Stimulated activated CD8-positive, alpha-beta memory T cell treated with anti-CD3 and anti-CD28 coated beads, Interleukin-7, amount 100 ng/mL, for 1 hour (primary cell): ENCODE data around the gene TAOK1.
"Not testable (repeated sequence)": the region's sequence is repeated elsewhere in the genome, so short reads cannot be mapped to it uniquely, and the experiment has no call there.

Experiments used
- DNase-seq, 2 donors: peaks; one replicate each; pipeline ENCODE4 v3.0.0-alpha.2; 2020; ENCODE audit warnings: low read depth in 2 of 2

The TAOK1 gene

DNA sequence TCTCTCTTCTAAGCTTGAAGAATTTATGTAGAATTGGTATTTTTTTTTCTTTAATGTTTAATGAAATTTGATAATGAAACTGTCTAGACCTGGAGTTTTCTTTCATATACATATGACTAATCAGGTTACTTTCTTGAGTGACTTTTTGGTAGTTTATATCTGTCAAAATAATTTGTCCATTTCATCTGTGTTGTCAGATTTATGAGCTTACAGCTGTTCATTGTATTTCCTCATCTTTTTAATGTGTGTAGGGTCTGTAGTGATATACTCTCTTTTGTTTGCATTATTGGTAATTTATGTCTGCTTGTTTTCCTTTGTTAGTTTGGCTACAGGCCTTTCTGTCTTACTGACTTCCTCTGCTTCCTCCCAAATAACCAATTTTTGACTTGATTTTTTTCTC is 55.7 kb downstream of the TAOK1 start:
- DNase-seq = no peak

DNA sequence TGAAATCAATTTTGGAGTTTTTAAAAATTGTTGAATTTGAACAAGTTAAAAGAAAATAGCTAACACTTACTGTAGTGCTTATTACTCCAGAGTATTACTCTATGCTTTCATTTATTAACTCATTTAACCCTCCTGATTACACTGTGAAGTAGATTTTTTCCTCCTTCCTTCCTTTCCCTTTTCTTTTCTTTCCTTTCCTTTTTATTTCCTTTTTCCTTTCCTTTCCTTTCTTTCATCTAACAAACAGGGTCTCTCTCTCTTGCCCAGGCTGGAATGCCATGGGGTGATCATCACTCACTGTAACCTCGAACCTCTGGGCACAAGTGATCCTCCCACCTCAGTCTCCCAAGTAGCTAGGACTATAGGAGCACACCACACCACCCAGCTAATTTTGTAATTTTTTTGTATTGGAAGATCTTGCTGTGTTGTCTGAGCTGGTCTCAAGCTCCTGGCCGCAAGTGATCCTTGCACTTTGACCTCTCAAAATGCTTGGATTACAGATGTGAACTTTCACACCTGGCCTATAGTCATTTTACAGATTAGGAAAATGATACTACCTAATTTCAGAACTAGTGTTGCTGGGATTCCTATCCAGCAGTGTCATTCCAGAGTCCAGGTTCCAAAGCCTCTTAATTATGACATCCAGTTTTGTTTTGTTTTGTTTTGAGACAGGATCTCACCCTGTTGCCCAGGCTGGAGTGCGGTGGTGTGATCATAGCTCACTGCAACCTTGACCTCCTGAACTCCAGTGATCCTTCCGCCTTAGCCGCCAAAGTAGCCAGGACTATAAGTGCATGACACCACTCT is 59.9 kb downstream of the TAOK1 start:
- DNase-seq = no peak

DNA sequence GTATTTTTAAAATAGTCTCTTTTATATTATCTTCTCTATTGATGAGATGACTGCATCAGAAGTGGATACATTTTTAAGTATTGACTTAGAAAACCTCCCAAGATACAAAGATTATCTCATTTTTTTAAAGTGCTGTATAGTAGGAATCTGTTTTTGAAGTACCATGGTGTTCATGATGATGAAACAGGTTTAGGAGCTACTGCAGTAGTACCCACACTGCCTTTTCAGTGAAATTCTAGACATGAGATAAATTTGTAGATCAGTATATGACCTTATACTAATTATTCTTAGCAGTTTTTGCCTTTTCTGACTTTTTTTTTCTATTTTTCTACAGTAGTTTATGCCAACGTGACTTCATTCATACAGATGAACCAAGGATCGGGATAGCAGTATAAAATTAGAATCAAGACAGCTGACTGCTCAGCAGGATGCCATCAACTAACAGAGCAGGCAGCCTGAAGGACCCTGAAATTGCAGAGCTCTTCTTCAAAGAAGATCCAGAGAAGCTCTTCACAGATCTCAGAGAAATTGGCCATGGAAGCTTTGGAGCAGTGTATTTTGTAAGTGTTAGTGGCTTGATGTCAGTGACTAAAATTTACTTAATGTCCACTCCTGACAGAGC is 61.1 kb downstream of the TAOK1 start:
- no peak for DNase-seq

DNA sequence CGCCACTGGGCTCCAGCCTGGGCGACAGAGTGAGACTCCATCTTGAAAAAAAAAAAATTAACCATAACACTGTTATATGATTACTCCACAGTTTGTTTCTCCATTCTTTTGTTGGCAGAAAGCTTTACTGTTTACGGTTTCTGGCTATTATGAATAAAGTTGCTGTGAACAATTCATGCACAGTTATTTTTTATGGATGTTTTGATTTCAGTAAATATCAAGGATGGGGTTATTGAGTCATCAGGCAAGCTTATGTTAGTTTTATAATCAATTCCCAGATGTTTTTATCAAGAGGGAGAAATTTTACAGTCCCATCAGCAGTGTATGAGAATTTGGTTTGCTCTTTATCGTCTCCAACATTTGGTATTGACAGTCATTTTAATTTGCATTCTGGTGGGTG is 67.9 kb downstream of the TAOK1 start:
- DNase-seq = no peak

DNA sequence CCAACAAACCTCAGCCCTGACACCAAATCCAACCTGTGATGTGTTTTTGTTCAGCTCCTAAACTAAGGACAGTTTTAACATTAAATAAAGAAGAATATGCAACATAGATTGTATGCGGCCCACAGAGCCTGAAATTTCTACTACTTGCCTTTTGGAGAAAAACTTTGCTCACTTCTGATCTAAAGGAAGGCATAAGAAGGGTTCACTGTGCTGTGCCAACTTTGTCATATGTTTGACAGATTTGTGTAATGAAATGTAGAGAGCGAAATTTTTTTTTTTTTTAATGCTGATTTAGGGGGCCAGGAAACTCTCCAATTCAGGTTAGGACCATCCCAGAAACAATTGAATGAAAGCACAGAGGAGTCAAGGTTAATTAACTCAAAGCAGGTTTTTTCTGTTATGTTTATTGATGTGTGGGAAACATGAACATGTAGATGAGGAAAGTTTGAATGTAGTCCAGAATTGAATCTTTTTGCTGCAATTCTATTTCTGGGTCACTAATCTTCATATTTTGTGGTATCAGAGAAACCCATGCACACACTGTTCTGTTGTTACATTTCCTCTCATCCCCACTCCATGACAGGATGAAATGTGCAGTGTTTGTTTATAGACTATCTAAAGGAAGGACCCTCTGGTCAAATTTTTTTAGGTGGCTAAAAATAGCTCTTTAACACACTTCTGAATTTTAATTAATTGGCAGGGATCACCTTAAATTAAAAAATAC is 71.5 kb downstream of the TAOK1 start:
- DNase-seq = no peak

DNA sequence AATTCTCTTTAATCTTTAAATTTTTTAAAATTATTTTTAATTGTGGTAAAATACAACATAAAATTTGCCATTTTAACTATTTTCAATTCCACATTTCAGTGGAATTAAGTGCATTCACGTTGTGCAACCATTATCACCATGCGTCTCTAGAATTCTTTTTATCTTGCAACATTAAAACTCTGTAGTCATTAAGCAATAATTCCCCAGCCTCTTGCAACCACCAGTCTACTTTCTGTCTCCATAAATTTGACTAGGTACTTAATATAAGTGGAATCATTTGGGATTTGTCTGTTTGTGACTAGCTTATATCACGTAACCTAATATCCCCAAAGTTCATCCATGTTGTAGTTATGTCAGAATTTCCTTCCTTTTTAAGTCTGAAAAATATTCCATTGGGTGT is 79.1 kb downstream of the TAOK1 start:
- DNase-seq = no peak

DNA sequence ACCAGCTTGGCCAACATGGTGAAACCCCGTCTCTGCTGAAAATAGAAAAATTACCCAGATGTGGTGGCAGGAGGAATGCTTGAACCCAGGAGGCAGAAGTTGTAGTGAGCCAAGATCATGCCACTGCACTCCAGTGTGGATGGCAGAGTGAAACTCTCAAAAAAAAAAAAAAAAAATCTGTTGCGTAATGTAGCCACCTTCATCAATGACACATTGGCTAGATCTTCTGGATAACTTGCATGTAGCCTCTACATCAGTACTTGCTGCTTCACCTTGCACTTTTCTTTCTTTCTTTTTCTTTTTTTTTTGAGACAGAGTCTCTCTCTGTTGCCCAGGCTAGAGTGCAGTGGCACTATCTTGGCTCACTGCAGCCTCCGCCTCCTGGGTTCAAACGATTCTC is 83.3 kb downstream of the TAOK1 start:
- DNase-seq = not testable (repeated sequence)

DNA sequence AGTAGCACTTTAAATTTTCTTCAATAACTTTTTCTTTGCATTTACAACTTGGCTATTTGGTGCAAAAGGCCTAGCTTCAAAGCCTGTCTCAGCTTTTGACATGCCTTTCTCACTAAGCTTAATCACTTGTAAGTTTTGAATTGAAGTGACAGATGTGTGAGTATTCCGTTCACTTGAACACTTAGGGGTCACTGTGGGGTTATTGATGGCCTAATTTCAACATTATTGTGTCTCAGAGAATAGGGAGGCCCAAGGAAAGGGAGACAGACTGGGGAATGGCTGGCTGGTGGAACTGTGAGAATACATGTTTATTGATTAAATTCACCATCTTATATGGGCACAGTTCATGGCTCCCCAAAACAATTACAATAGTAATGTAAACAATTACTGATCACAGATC is 84.1 kb downstream of the TAOK1 start:
- no peak for DNase-seq

DNA sequence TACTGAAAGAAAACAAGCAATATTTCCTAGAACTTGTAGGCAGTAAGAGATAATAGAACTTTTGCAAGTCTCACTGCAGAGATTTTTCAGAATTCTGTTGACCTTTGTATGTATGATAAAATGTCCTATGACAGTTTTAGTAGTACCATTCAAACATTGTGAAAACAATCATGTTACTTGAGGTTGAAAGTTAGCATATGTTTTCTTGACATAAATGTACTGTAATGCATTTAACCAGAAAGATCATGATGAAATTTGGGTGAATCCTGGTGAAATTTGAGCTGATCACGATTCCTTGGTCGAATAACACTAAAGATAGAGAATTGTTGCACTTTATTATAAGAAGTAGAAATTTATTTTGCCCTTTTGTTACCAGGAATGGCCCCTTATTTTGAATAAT is 85.7 kb downstream of the TAOK1 start:
- no peak for DNase-seq

DNA sequence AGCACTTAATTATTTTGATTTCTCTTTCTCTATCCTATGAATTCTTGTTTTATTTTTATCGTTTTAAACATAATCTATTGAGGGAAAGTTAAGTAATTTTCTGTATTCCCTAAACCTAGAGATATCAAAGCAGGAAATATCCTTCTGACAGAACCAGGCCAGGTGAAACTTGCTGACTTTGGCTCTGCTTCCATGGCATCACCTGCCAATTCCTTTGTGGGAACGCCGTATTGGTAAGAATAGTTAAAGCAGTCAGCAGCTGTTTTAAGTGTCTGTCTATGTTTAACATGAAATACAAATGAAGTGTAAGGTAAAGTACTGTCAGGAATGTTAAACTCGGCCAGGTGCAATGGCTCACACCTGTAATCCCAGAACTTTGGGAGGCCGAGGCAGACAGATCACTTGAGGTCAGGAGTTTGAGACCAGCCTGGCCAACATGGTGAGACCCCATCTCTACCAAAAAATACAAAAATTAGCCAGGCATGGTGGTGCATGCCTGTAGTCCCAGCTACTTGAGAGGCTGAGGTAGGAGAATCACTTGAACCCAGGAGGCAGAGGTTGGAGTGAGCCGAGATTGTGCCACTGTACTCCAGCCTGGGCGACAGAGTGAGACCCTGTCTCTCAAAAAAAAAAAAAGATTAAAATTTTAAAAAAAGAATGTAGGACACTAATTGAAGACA is 90.2 kb downstream of the TAOK1 start:
- DNase-seq = not testable (repeated sequence)

DNA sequence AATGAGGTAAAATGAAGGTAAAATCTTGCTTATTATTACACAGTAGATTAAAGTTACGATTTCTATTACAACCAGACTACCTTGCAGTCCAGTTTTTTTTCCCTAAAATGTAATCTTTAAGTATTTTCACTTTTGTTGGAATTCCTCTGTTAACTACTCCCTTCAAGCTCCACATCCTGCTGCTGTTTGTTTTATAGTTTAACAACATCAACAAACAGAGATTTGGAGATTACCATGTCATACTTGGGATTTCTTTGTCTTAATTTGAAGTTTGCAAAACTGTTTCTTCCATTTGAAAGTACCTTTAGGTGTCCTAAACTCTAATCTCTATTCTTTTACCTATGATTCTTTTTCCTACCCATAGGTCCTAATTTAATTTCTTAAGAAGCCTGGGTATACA is 93.3 kb downstream of the TAOK1 start:
- no peak for DNase-seq

DNA sequence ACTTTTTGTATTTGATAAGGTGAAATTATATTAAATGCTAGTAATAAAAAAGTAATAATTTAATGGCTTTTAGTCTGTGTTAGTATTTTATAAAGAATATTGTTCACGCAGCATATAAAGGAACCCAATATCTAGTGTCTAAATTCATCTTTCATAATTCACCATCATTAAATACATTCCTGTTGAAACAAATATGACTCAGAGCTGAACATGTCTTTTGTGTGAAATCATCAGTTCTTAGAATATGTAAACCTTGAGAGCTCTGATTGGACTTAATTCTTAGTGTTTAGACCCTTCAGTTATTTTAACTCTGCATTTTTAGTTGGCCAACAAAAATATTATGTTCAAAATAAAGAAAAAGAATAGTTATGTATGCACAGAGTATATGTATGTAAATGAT is 104.8 kb downstream of the TAOK1 start:
- DNase-seq = no peak

DNA sequence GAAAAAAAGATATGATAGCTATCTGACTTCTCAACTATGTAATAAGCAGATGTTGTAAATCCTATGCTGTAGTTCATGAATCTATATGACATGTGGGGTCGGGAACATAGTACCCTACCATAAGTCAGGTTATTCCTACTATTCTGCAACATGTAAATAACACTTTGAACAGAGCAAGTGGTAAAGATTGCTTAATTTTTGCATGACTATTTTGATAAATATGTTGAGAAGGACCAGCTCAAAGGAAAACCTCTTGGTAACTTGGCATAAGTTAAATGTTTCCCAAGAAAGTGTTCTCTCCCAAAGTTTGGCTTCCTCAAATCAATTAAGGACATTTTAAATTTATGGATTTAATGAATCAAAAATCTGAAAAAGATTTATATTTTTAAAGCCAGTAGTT is 114.5 kb downstream of the TAOK1 start:
- no peak for DNase-seq

DNA sequence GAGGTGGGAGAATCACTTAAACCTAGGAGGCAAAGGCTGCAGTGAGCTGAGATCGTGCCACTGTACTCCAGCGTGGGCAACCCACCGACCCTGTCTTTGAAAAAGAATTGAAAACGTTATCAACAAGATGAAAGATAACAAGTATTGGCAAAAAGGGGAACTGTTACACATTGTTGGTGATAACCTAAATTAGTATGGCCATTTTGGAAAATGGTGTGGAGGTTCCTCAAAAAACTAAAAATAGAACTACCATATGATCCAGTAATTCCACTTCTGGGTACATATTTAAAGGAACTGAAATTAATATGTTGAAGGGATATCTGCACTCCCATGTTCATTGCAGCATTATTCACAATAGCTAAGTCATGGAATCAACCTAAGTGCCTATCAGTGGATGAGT is 115.7 kb downstream of the TAOK1 start:
- DNase-seq = no peak

DNA sequence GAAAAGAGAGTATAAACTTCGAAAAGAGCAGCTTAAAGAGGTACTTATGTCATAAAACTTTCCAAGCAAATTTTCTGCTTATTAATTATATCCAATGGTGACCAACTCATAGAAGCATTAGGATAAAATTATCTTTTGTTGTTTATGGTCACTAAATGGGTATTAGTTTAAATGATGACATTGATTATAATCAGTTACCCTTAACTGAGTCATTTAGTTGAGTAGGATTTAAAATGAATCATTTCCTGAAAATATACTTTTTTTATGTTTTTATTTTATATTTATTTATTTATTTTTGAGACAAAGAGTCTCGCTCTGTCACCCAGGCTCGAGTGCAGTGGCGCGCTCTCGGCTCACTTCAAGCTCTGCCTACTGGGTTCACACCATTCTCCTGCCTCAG is 120.8 kb downstream of the TAOK1 start:
- no peak for DNase-seq

DNA sequence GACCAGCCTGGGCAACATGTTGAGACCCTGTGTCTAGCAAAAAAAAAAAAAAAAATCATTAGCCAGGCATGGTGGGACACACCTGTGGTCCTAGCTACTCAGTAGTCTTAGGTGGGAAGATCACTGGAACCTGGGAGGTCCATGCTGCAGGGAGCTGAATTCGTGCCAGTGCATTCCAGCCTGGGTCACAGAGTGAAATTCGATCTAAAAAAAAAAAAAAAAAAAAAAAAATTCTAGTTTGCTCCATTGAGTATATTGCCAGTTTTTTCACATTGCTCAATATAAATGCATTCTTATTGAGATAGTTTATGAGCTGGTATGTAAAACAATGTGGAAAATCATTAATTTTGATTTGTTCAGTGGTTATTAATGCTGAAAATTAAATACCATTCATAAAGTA is 124.6 kb downstream of the TAOK1 start:
- no peak for DNase-seq

DNA sequence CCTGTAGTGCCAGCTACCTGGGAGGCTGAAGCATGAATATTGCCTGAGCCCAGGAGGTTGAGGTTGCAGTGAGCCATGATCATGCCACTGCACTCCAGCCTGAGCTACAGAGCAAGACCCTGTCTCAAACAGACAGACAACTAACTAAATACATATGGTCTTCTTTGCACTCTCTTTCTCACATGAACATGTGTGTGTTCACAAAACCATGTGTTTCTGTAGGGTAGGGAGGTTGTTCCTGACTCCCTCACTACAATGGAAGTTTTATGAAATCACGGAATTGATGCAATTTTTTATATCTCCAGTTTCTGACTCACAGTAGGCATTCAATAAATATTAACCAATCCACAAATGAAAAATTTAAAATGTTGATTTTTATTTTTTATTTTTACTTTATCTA is 128.2 kb downstream of the TAOK1 start:
- DNase-seq = no peak

DNA sequence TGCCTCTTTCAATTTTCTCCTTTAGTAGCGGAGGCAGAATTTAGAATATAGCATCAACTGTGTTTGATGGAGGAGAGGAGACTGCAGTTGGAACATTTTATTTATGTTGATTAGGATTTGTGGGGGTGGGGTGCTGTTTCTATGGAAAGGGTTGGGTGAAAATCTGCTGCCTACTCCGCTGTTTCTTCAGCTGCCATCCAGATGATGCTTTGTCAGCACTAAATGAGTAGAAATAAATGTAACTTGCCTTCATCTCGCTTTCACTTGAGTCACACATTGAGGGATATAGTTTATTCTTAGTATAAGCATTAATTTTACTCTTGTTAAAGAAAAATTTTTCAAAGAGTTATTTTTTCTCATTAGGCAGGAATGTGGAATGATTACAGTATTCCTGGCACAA is 134.5 kb downstream of the TAOK1 start:
- DNase-seq = no peak

DNA sequence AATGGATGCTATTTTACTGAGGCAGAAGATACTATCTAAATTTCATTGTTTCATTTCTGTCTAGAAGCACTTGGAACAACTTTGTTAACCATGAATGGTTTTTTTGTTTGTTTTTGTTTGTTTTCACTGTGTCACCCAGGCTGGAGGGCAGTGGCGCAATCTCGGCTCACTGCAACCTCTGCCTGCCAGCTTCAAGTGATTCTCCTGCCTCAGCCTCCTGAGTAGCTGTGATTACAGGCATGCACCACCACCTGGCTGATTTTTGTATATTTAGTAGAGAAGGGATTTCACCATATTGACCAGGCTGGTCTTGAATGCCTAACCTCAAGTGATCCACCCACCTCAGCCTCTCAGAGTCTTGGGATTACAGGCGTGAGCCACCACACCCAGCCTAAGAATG is 136.2 kb downstream of the TAOK1 start:
- DNase-seq = no peak

DNA sequence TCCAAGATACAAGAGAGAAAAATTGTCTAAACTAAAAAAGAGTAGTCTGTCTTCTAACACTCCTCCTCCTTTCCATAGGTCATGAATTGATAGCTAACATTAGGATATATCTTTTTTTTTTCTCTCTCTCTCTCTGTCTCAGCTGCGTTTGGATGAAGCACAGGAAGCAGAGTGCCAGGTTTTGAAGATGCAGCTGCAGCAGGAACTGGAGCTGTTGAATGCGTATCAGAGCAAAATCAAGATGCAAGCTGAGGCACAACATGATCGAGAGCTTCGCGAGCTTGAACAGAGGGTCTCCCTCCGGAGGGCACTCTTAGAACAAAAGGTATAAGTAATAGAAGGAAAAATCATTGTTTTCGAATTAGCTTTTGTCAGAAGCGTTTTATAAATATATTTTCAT is 143.8 kb downstream of the TAOK1 start:
- no peak for DNase-seq

DNA sequence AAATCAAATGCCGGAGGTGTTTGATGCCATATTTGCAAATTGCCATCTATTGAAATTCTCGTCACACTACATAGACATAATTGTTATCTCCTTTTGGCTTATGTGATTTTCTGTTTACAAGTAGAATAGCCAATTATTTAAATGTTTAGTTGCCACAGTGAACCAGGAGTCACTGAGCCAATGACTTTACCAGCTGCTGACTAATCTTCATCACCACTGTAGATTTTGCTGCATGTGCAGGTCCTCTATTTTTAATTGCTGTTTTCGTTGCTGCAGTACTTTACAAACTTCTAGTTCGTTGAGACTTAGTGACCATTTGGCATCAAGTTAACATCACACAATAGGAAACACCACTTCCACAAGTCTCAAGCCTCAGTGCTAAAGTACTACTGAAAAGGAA is 153.9 kb downstream of the TAOK1 start:
- no peak for DNase-seq

DNA sequence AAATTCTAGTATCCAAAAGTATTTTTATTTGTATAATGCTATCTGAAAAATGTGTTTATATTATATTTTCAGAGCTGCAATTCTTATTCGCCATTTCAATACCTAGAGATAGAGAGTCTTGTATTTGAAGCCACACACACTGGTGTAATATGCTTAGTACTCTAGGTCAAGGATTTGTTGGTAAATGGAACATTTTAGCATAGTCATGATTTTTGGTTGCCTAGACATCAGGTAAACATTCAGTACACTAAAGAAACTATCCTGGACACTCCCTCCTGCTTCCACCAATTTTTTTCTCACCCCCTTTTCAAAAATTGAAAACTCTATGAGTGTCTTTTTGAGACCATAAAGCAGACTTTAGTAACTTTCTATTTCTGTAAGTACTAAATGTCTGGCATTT is 155.9 kb downstream of the TAOK1 start:
- DNase-seq = no peak

DNA sequence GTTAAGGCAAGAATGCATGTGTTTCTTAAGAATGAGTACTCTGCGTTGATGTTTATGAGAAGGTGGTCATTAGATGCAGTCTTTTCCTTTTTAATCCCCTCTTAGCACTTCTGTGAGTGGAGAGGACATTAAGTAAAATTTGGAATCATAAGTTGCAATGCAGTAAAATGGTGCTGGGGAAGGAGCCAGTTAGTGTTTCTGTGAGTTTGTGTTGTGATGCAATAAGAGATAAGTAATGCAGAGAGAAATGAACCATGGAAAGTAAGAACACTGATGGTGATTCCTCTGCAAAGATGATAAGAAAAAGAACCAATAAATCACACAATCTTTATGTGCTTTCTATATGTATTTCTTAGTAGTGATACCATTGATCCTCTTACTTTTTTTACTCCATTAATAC is 156.7 kb downstream of the TAOK1 start:
- DNase-seq = no peak
